Mucosa of gallbladder (tissue), 1 donor: ENCODE results near the gene GPRC5B. TPM values are rescaled to one million over a fixed set of nuclear protein-coding genes. Genes with fewer than 3 reads are reported as not detected.

ENCODE experiments used
- DNase-seq: peaks from one replicate; pipeline ENCODE4 v3.0.0-alpha.2; 2020; ENCODE audit warnings: low spot score
- total RNA-seq: library from RNA; stranded (reverse); gene quantifications from one replicate; pipeline ENCODE4 v1.2.1, GENCODE V29; 2021
- donor health status: DM: no; HTN: no; CAD: no.

GPRC5B gene
- total RNA-seq, 1 donor from 2014 or later = 32.5 TPM

GRCh38 chr16:19846436-19846835, 38.2 kb downstream of the GPRC5B start:
- DNase-seq = no peak

- DNase-seq = peak; percentile 13
Observed at GRCh38 chr16:19844945-19845641, 39.6 kb downstream of the GPRC5B start.

- DNase-seq = no peak
Observed at GRCh38 chr16:19843371-19843770, 41.3 kb downstream of the GPRC5B start.

- DNase-seq = no peak
Observed at GRCh38 chr16:19842426-19843157, 42.1 kb downstream of the GPRC5B start.

- DNase-seq = no peak
Observed at GRCh38 chr16:19841184-19841583, 43.5 kb downstream of the GPRC5B start.

GRCh38 chr16:19840524-19841110, 44.0 kb downstream of the GPRC5B start:
- no peak for DNase-seq

- no peak for DNase-seq
Observed at GRCh38 chr16:19837984-19838707, 46.5 kb downstream of the GPRC5B start.

GRCh38 chr16:19837331-19837980, 47.2 kb downstream of the GPRC5B start:
- no peak for DNase-seq

- no peak for DNase-seq
Observed at GRCh38 chr16:19835968-19836421, 48.7 kb downstream of the GPRC5B start.

- DNase-seq = no peak
Observed at GRCh38 chr16:19835196-19835595, 49.5 kb downstream of the GPRC5B start.

GRCh38 chr16:19833581-19833980, 51.1 kb downstream of the GPRC5B start:
- DNase-seq = no peak

GRCh38 chr16:19833176-19833575, 51.5 kb downstream of the GPRC5B start:
- no peak for DNase-seq

- DNase-seq = no peak
Observed at GRCh38 chr16:19831678-19832077, 53.0 kb downstream of the GPRC5B start.

- no peak for DNase-seq
Observed at GRCh38 chr16:19830902-19831560, 53.6 kb downstream of the GPRC5B start.

GRCh38 chr16:19829844-19830692, 54.6 kb downstream of the GPRC5B start:
- no peak for DNase-seq

GRCh38 chr16:19824216-19824615, 60.4 kb downstream of the GPRC5B start:
- no peak for DNase-seq

GRCh38 chr16:19823322-19823721, 61.3 kb downstream of the GPRC5B start:
- no peak for DNase-seq

- no peak for DNase-seq
Observed at GRCh38 chr16:19822533-19822932, 62.1 kb downstream of the GPRC5B start.

- no peak for DNase-seq
Observed at GRCh38 chr16:19817875-19818274, 66.8 kb downstream of the GPRC5B start.

GRCh38 chr16:19817122-19817521, 67.5 kb downstream of the GPRC5B start:
- no peak for DNase-seq
